Endothelial cell of umbilical vein (primary cell): ENCODE results near the gene MPST. TPM values are rescaled to one million over a fixed set of nuclear protein-coding genes. Genes with fewer than 3 reads are reported as not detected.
A peak's percentile ranks its signal among the peaks of the same experiment; 100 is the strongest.

Experiments
- BruUV-seq: library from RNA; stranded (reverse); fragments of 400-500 nt; replicated peaks from 2 replicates; lab custom pipeline; 2021; lab: Mats Ljungman, UMichigan
- CTCF ChIA-PET: fragments of 300-600, 350-600 bp; sonication (Branson Sonifier 250); formaldehyde crosslinking; loops from one replicate; lab custom pipeline; 2021; ENCODE audit warnings: antibody characterized with exemption, inconsistent platforms; lab: Charles Lee
- POLR2A ChIA-PET: fragments of 300-600, 350-600 bp; sonication (Branson Sonifier 250); formaldehyde crosslinking; loops from one replicate; lab custom pipeline; 2021; ENCODE audit warnings: antibody characterized with exemption, inconsistent platforms; lab: Charles Lee
- DNase-seq: peaks from one replicate; pipeline ENCODE4 v3.0.0-alpha.2; 2011; ENCODE audit warnings: low read depth, low spot score
- FAIRE-seq: peaks from 2 replicates; lab custom pipeline; 2011; peaks lifted over from hg19 to GRCh38; lab: Jason Lieb, UNC
- H2AFZ ChIP-seq: 2 replicates; pipeline ENCODE4 v1.6.0; 2012; ENCODE audit warnings: low read depth, low read length, control low read depth, inconsistent platforms
- H3K27ac ChIP-seq: 2 replicates; pipeline ENCODE4 v1.5.1; 2011; ENCODE audit warnings: low read depth, mild to moderate bottlenecking, control low read depth, low read length, moderate library complexity; ENCODE audit not compliant: insufficient read depth
- H3K27me3 ChIP-seq, 2 experiments: 2 replicates each; pipeline versions ENCODE4 v1.6.0 to v1.6.1; 2011; ENCODE audit warnings: low read length in 2 of 2, mixed read lengths in 1 of 2; ENCODE audit not compliant: control insufficient read depth in 2 of 2, insufficient read depth in 2 of 2
- H3K36me3 ChIP-seq, 2 experiments: 2 replicates in 1 of 2; 3 replicates in 1 of 2; pipeline ENCODE4 v1.5.1; 2011; ENCODE audit warnings: low read length in 2 of 2, mild to moderate bottlenecking in 1 of 2, moderate library complexity in 1 of 2; ENCODE audit not compliant: control insufficient read depth in 2 of 2, insufficient read depth in 2 of 2; ENCODE audit errors: extremely low read depth in 1 of 2
- H3K4me1 ChIP-seq: 3 replicates; pipeline ENCODE4 v1.5.1; 2011; ENCODE audit warnings: mild to moderate bottlenecking, low read length; ENCODE audit not compliant: control insufficient read depth, insufficient read depth; ENCODE audit errors: extremely low read depth
- H3K4me2 ChIP-seq: 2 replicates; pipeline ENCODE4 v1.6.1; 2011; ENCODE audit warnings: low read length, control low read depth, mixed read lengths; ENCODE audit not compliant: insufficient read depth
- H3K4me3 ChIP-seq, 3 experiments: fragments of 200-600 bp in 1 of 3; sonication (generic), shearing (Covaris generic) in 1 of 3; replicated peaks in 1 of 3; 2 replicates each; pipeline ENCODE4 v1.5.1; 2011 to 2016; ENCODE audit warnings: control low read depth in 3 of 3, low read length in 3 of 3, mild to moderate bottlenecking in 2 of 3, inconsistent platforms in 1 of 3, low read depth in 1 of 3, moderate library complexity in 1 of 3; ENCODE audit not compliant: insufficient read depth in 1 of 3
- H3K79me2 ChIP-seq: 2 replicates; pipeline ENCODE4 v1.6.0; 2012; ENCODE audit warnings: low read length, inconsistent platforms; ENCODE audit not compliant: control insufficient read depth, insufficient read depth
- H3K9ac ChIP-seq: replicated peaks from 2 replicates; pipeline ENCODE3; 2011; ENCODE audit warnings: low read length, control low read depth; ENCODE audit not compliant: insufficient read depth; ENCODE audit errors: extremely low read depth
- H3K9me1 ChIP-seq: replicated peaks from 3 replicates; pipeline ENCODE4 v1.6.0; 2011; ENCODE audit warnings: mild to moderate bottlenecking, low read length; ENCODE audit not compliant: control insufficient read depth, insufficient read depth; ENCODE audit errors: extremely low read depth
- H3K9me3 ChIP-seq: replicated peaks from 2 replicates; pipeline ENCODE4 v1.5.1; 2012; ENCODE audit warnings: low read length, inconsistent platforms; ENCODE audit not compliant: control insufficient read depth, insufficient read depth
- H4K20me1 ChIP-seq: replicated peaks from 2 replicates; pipeline ENCODE3; 2011; ENCODE audit warnings: mild to moderate bottlenecking, low read length; ENCODE audit not compliant: control insufficient read depth, insufficient read depth; ENCODE audit errors: extremely low read depth
- GATA2 ChIP-seq: IDR thresholded peaks from 2 replicates; pipeline ENCODE4 v1.7.0; 2011; ENCODE audit warnings: low read depth, mild to moderate bottlenecking, moderate library complexity, mixed read lengths, low read length; ENCODE audit not compliant: insufficient read length, insufficient read depth
- POLR2A ChIP-seq: IDR thresholded peaks from 2 replicates; pipeline ENCODE4 v1.6.1; 2012; ENCODE audit warnings: low read depth, mild to moderate bottlenecking, control low read depth, low read length
- POLR2AphosphoS5 ChIP-seq: IDR thresholded peaks from 2 replicates; pipeline ENCODE4 v1.6.1; 2012; ENCODE audit warnings: low read depth, mild to moderate bottlenecking, control low read depth, low read length, moderate library complexity; ENCODE audit not compliant: insufficient read depth
- dilution Hi-C: fragments of 300-500 bp; cut with MboI; formaldehyde crosslinking; loops from one replicate; pipeline ENCODE4 v1.15.0; 2019; ENCODE audit warnings: low sequenced_read_pairs; ENCODE audit not compliant: extremely low pct_ligation_motif_present
- intact Hi-C: fragments of 100-400 bp; cut with micrococcal nuclease; formaldehyde crosslinking; loops from one replicate; pipeline ENCODE4 v1.10.0; 2022
- polyA plus RNA-seq, 4 experiments: library from polyadenylated mRNA; depleted of rRNA in 3 of 4; stranded (reverse) in 3 of 4; unstranded in 1 of 4; fragments of >200 nt; gene quantifications; 2 replicates each; pipeline versions ENCODE4 v1.2.1 to v1.2.3, GENCODE V29; 2011 to 2012; ENCODE audit warnings: missing spikeins in 1 of 4
- total RNA-seq: library from RNA; stranded (reverse); gene quantifications from 2 replicates; pipeline ENCODE4 v1.2.3, GENCODE V29; 2021

The MPST gene
- total and polyA plus RNA-seq, 2 donors (not counting 3 experiments of a cell fraction or from before 2014, with no cell fraction given), result 93.2 to 124 TPM

- ChIA-PET POLR2A (no interaction called here), CTCF (interaction anchor here (1.2 to 1.8 kb wide), 7 partner anchors 10 to 226 kb away, joined by 4 to 6 read pairs (median 5); partner anchors contain the start of gene KCTD17)
- H4K20me1 ChIP-seq, result no peaks in the 10 kb centered on the region
- no peak overlapping the region for H3K4me3 ChIP-seq
- peaks cover 12 to 15% of the 10 kb centered on the region in 2 experiments for H3K27me3 ChIP-seq
- no peaks in the 10 kb centered on the region for H3K36me3 ChIP-seq
- H3K9me3 ChIP-seq, result no peaks in the 10 kb centered on the region
- DNase-seq, result peak; percentile 79
- H2AFZ ChIP-seq, result no peak overlapping the region
- H3K4me1 ChIP-seq, result peaks cover 14% of the 10 kb centered on the region
- no peak overlapping the region for H3K27ac ChIP-seq
- peak; percentile 89 for FAIRE-seq
- BruUV-seq, result no TSS peak
- H3K9me1 ChIP-seq, result no peaks in the 10 kb centered on the region
- dilution Hi-C loops (no loop called here), intact Hi-C loops (no loop called here)
- peak overlapping the region; percentile 37 for H3K4me2 ChIP-seq
- no peak overlapping the region for H3K9ac ChIP-seq
- H3K79me2 ChIP-seq, result no peaks in the 10 kb centered on the region
- TF ChIP-seq GATA2 (no peak), POLR2AphosphoS5 (peak; percentile 27)
These were observed 11.2 kb upstream of the MPST start for GRCh38 chr22:37008365-37008764.

DNA sequence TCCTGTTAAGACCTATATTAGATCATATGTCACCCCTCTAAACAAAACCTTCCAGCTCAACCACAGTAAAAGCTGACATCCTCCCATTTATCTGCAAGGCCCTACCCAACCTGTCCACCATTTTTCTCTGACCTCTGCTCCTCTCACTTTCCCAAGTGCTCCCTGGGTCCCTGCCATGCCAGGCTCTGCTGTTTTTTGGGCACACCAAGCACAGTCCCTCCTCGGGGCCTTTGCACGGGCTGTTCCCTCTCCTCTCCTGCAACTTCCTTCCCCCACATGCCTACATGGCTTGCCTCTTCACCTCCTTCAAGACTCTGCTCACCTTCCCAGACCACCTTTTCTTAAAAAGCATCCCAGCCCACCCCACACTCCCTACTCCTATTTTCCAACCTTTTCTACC is 10.1 kb upstream of the MPST start:
- dilution Hi-C loops, result no loop called here
- H3K9me3 ChIP-seq, result no peaks in the 10 kb centered on the region
- H3K4me1 ChIP-seq, result peaks cover 14% of the 10 kb centered on the region
- H4K20me1 ChIP-seq, result no peaks in the 10 kb centered on the region
- peaks cover 12 to 13% of the 10 kb centered on the region in 2 experiments for H3K27me3 ChIP-seq
- no peak for FAIRE-seq
- no peaks in the 10 kb centered on the region for H3K36me3 ChIP-seq
- no TSS peak for BruUV-seq
- POLR2A ChIA-PET, result no interaction called here
- no peak overlapping the region for H3K9ac ChIP-seq
- intact Hi-C loops, result no loop called here
- TF ChIP-seq POLR2A (no peak), POLR2AphosphoS5 (no peak)
- H3K79me2 ChIP-seq, result no peaks in the 10 kb centered on the region
- no peak for DNase-seq
- no peak overlapping the region for H3K4me2 ChIP-seq
- H3K9me1 ChIP-seq, result no peaks in the 10 kb centered on the region
- no peak overlapping the region for H3K4me3 ChIP-seq
- CTCF ChIA-PET, result interaction anchor here (1.0 to 1.8 kb wide), 4 partner anchors 22 to 153 kb away, joined by 3 to 6 read pairs (median 5); partner anchors contain the start of gene KCTD17
- H3K27ac ChIP-seq, result no peak overlapping the region
- no peak overlapping the region for H2AFZ ChIP-seq
